Glutamatergic neuron (in vitro differentiated cells): ENCODE results near the gene HBD. TPM values are rescaled to one million over a fixed set of nuclear protein-coding genes. Genes with fewer than 3 reads are reported as not detected.

ENCODE experiments used
- DNase-seq: peaks from one replicate; pipeline ENCODE4 v3.0.0; 2022
- H3K27ac Mint-ChIP-seq: one replicate; pipeline ENCODE4 v1.8.0; 2020; ENCODE audit warnings: mild to moderate bottlenecking, mixed read lengths, inconsistent platforms; ENCODE audit not compliant: unreplicated experiment
- H3K27me3 Mint-ChIP-seq: one replicate; pipeline ENCODE4 v1.8.0; 2020; ENCODE audit warnings: mild to moderate bottlenecking, moderate library complexity, mixed read lengths, inconsistent platforms; ENCODE audit not compliant: unreplicated experiment
- H3K36me3 Mint-ChIP-seq: one replicate; pipeline ENCODE4 v1.8.0; 2020; ENCODE audit warnings: mild to moderate bottlenecking, mixed read lengths, inconsistent platforms; ENCODE audit not compliant: unreplicated experiment
- H3K4me1 Mint-ChIP-seq: one replicate; pipeline ENCODE4 v1.8.0; 2020; ENCODE audit warnings: mild to moderate bottlenecking, low read depth, mixed read lengths, inconsistent platforms; ENCODE audit not compliant: unreplicated experiment
- H3K4me3 Mint-ChIP-seq: one replicate; pipeline ENCODE4 v1.8.0; 2020; ENCODE audit warnings: mild to moderate bottlenecking, mixed read lengths, inconsistent platforms; ENCODE audit not compliant: unreplicated experiment
- H3K9me3 Mint-ChIP-seq: one replicate; pipeline ENCODE4 v1.8.0; 2020; ENCODE audit warnings: mild to moderate bottlenecking, moderate library complexity, mixed read lengths, inconsistent platforms; ENCODE audit not compliant: unreplicated experiment
- CTCF ChIP-seq: fragments of 200-600 bp; sonication (generic); IDR thresholded peaks from one replicate; pipeline ENCODE4 v1.5.0; 2021; ENCODE audit not compliant: partially characterized antibody, unreplicated experiment
- total RNA-seq: library from RNA; stranded (reverse); fragmentation: NEBNext Ultra II Directional; extraction: Animal tissue kit (Norgen Biotek cat#: 25700); gene quantifications from one replicate; pipeline ENCODE4 v1.2.1, GENCODE V29; 2021; ENCODE audit not compliant: unreplicated experiment

Gene HBD
- total RNA-seq, 1 donor from 2014 or later, result not detected

- TF ChIP-seq CTCF, result no peak
- Mint-ChIP-seq H3K27ac (no peak overlapping the region), H3K27me3 (no peaks in the 10 kb centered on the region), H3K4me3 (no peak overlapping the region), H3K9me3 (peaks cover 1% of the 10 kb centered on the region), H3K36me3 (no peaks in the 10 kb centered on the region), H3K4me1 (peaks cover 8% of the 10 kb centered on the region)
- DNase-seq, result no peak
These were observed 41.3 kb upstream of the HBD start for GRCh38 chr11:5275369-5276110.

GRCh38 chr11:5274395-5274794 lies 40.1 kb upstream of the HBD start:
- DNase-seq, result no peak
- no peak for TF ChIP-seq CTCF
- H3K4me3 Mint-ChIP-seq, result no peak overlapping the region
- no peaks in the 10 kb centered on the region for H3K36me3 Mint-ChIP-seq
- H3K27me3 Mint-ChIP-seq, result no peaks in the 10 kb centered on the region
- H3K4me1 Mint-ChIP-seq, result peaks cover 7% of the 10 kb centered on the region
- H3K9me3 Mint-ChIP-seq, result no peaks in the 10 kb centered on the region
- H3K27ac Mint-ChIP-seq, result no peak overlapping the region

DNA sequence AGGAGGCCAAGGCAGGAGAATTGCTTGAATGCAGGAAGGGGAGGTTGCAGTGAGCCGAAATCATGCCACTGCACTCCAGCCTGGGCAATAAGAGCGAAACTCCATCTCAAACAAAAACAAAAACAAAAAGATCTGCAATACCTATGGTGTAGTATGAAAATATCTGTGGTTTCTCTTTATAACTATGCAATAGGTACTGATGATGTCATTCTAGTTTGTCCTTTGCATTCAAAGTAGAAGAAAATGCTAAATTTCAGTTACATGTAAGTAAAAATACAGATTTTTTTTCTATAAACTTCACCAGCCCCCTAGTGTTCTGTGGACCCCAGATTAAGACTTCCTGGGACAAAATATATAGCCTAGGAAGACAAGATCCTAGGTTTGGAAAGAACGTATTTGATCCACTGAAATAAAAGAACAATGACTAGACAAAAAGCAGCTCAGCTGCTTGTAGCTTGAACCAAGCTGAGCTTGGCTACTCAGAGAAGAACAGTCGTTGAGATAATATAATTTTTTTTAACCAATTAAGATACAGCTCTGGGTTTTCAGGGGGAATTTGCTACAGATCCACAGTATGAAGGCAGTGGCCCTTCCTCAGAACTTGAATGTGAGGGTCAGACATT lies 38.2 kb upstream of the HBD start:
- no peak for DNase-seq
- Mint-ChIP-seq H3K4me1 (peaks cover 7% of the 10 kb centered on the region), H3K9me3 (no peaks in the 10 kb centered on the region), H3K4me3 (no peak overlapping the region), H3K27me3 (no peaks in the 10 kb centered on the region), H3K27ac (no peak overlapping the region), H3K36me3 (no peaks in the 10 kb centered on the region)
- no peak for TF ChIP-seq CTCF

DNA sequence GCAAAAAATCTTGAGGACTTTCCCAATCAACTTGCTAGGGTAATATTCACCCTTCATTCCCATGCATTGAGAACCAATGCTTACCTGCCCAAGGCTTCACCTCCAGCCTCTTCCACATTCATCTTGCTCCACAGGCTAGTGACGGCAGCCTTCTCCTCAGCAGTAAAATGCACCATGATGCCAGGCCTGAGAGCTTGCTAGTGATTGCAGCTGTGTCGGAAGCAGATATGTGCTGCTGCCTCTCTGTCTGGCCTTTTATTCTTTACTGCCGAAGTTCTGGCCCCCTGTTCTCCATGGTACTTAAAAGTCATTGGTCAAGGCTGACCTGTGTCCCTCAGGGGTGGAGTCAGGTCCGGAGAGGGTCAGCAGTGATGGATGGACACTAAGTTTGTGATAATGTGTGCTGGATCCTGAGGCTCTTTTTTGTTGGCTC lies 35.4 kb upstream of the HBD start, which contains the start of gene HBE1:
Gene HBE1 (minus strand): TSS at position 231 of the 433 bp plus-strand sequence. CDS start 55 bp downstream, at position 176.
- TF ChIP-seq CTCF, result no peak
- Mint-ChIP-seq H3K4me3 (no peak within 1 kb of the TSS), H3K36me3 (no peaks in the 10 kb centered on the region), H3K27me3 (no peaks in the 10 kb centered on the region), H3K27ac (no peak within 1 kb of the TSS), H3K4me1 (peaks cover 5% of the 10 kb centered on the region), H3K9me3 (no peaks in the 10 kb centered on the region)
- DNase-seq, result no peak

DNA sequence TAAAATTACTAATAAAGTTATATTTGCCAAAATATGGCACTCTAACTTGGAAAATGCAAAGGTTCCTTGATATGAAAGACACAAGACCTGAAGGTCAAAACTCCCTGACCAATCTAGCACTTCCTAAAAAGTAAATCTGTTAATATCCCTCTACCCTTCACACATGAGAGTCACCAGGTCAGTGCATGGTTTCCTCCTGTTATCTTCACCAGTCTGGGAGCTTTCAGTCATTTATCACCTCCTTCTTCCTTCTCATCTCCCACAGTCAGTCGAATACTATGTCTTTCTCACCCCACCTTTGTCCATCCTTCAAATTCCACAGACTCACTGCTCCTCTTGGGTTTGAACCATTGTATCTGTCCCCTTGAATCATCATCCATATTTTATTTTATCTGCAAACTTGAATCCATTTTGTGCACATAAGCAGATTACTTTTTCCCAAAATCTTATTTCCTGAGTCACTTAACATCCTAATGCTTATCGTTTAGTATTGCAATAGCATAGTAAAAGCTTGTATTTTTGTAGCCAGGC lies 32.8 kb upstream of the HBD start:
- Mint-ChIP-seq H3K36me3 (no peaks in the 10 kb centered on the region), H3K27me3 (no peaks in the 10 kb centered on the region), H3K27ac (no peak overlapping the region), H3K4me1 (no peaks in the 10 kb centered on the region), H3K4me3 (no peak overlapping the region), H3K9me3 (peaks cover under 1% of the 10 kb centered on the region)
- no peak for DNase-seq
- TF ChIP-seq CTCF, result no peak
